ENCODE measurements around the gene LTBR. TPM values are rescaled to one million over a fixed set of nuclear protein-coding genes. Genes with fewer than 3 reads are reported as not detected.

The LTBR gene
- total RNA-seq, 1 experiment from 2014 or later = 4.8 TPM

GRCh38 chr12:6374786-6375160 lies 9.2 kb upstream of the LTBR start:
- Mint-ChIP-seq H3K9me3 (no peaks in the 10 kb centered on the region), H3K36me3 (ENCODE audit: insufficient read depth in 1 of 3, low read depth in 3 of 3) (peaks cover 2 to 15% (median 15%) of the 10 kb centered on the region in 3 experiments), H3K27me3 (ENCODE audit: low read depth) (no peaks in the 10 kb centered on the region), H3K4me1 (peaks cover 72 to 85% of the 10 kb centered on the region in 2 experiments), H3K4me3 (peak overlapping the region; percentile 79 to 89), H3K27ac (peak overlapping the region; percentile 93 to 100 (median 99))
- peak overlapping the region; percentile 74 for H3K27ac ChIP-seq (ENCODE audit: insufficient read length, low read depth, low read length)
- no peak overlapping the region for H3T11ph ChIP-seq (ENCODE audit: low read length)
- DNase-seq = no peak
- peak overlapping the region; percentile 47 for H3K56ac ChIP-seq (ENCODE audit: insufficient read length, low read depth, low read length)
- H3K9ac ChIP-seq (ENCODE audit: extremely low read depth, insufficient read length, low read length) = peak overlapping the region; percentile 93
- H3K23ac ChIP-seq (ENCODE audit: insufficient read length, low read depth, low read length) = no peak overlapping the region
- peak overlapping the region; percentile 46 for H2AK5ac ChIP-seq (ENCODE audit: insufficient read length, low read length)
- WGBS (ENCODE audit: extremely low coverage, insufficient read length, low lambda C conversion rate) = no CpG with 5 or more reads among the region's 7 CpGs
- H3K79me2 ChIP-seq (ENCODE audit: insufficient read depth, low read length) = peaks cover 23% of the 10 kb centered on the region
- no peaks in the 10 kb centered on the region for H3K27me3 ChIP-seq (ENCODE audit: insufficient read depth, low read length)
- H3K23me2 ChIP-seq (ENCODE audit: insufficient read length, low read depth, low read length, poor library complexity, severe bottlenecking) = peaks cover 51% of the 10 kb centered on the region
- peak overlapping the region; percentile 91 for H3K18ac ChIP-seq (ENCODE audit: insufficient read length, low read depth, low read length)
- peak overlapping the region; percentile 82 for H3K4me2 ChIP-seq (ENCODE audit: insufficient read depth, insufficient read length, low read length)
- peak overlapping the region; percentile 74 for H2BK5ac ChIP-seq (ENCODE audit: insufficient read length, low read length)
- H3K9me3 ChIP-seq (ENCODE audit: control insufficient read depth, low read depth, low read length) = no peaks in the 10 kb centered on the region
- no peak overlapping the region for H3K4ac ChIP-seq (ENCODE audit: low read depth, low read length)
- peak overlapping the region; percentile 64 for H3K14ac ChIP-seq (ENCODE audit: insufficient read depth, low read length)
- H2BK120ac ChIP-seq (ENCODE audit: low read depth, low read length, poor library complexity, severe bottlenecking) = no peak overlapping the region
- peak overlapping the region; percentile 43 for H4K91ac ChIP-seq (ENCODE audit: insufficient read length, low read depth, low read length)
- no peak for TF ChIP-seq CTCF (conservative IDR thresholded peaks at IDR 0.05)
- peak overlapping the region; percentile 92 for H2BK12ac ChIP-seq (ENCODE audit: insufficient read length, low read depth, low read length)
- H4K8ac ChIP-seq (replicated peaks; ENCODE audit: insufficient read length, low read depth, low read length) = no peak overlapping the region
- H2AFZ ChIP-seq (ENCODE audit: low read length) = no peak overlapping the region
- H2BK20ac ChIP-seq (ENCODE audit: low read depth, low read length, poor library complexity, severe bottlenecking) = no peak overlapping the region
- H4K20me1 ChIP-seq (ENCODE audit: control insufficient read depth, insufficient read depth, insufficient read length) = no peaks in the 10 kb centered on the region
- H3K4me1 ChIP-seq (ENCODE audit: insufficient read depth, low read length) = peaks cover 22% of the 10 kb centered on the region
- no peak overlapping the region for H4K5ac ChIP-seq (ENCODE audit: insufficient read length, low read depth, low read length)
- H2BK15ac ChIP-seq (ENCODE audit: low read depth, low read length) = no peak overlapping the region
- peaks cover 7% of the 10 kb centered on the region for H3K79me1 ChIP-seq (ENCODE audit: insufficient read depth, low read depth, low read length, poor library complexity, severe bottlenecking)

All from H9 (cell line).